Activated CD4-positive, alpha-beta T cell treated with anti-CD3 and anti-CD28 coated beads for 1 hour (primary cell): ENCODE results near the gene FOXD4L4.
"Not testable (repeated sequence)": the region's sequence is repeated elsewhere in the genome, so short reads cannot be mapped to it uniquely, and the experiment has no call there.

Experiments used
- DNase-seq: peaks from one replicate; pipeline ENCODE4 v3.0.0-alpha.2; 2020

Gene FOXD4L4

DNA sequence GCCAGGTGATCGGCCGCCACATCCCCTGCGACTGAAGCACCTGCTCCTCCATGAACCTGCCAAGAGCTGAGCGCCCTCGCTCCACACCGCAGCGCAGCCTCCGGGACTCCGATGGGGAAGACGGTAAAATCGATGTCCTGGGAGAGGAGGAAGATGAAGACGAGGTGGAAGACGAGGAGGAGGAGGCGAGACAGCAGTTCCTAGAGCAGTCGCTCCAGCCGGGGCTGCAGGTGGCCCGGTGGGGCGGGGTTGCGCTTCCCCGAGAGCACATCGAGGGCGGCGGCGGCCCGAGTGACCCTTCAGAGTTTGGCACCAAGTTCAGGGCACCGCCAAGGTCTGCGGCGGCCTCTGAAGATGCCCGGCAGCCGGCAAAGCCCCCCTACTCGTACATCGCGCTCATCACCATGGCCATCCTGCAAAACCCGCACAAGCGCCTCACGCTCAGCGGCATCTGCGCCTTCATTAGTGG, at the start of gene FOXD4L4:
Gene FOXD4L4, plus strand, starts transcription at position 51 of the 469 bp plus-strand sequence. Its CDS starts 0 bp downstream, at position 51.
- not testable (repeated sequence) for DNase-seq

DNA sequence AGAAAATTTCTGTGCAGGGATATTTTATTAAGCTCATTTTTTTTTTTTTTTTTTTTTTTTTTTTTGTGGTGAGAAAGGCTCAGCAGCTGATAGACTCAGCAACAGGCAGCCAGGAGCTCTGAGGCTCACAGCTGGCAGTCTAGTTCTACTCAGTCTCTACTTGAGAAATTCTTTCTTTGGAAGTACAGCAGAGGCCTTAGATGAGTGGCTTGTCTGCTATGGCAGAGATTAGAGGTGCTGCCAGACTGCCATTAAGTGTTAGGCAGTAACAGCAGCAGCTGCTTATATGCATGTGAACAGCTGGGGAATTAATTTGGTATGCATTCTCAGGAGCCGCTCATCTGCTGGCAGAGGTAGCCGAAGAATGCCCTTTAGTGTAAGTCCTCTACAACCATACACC, 33.4 kb upstream of the FOXD4L4 start:
- not testable (repeated sequence) for DNase-seq

DNA sequence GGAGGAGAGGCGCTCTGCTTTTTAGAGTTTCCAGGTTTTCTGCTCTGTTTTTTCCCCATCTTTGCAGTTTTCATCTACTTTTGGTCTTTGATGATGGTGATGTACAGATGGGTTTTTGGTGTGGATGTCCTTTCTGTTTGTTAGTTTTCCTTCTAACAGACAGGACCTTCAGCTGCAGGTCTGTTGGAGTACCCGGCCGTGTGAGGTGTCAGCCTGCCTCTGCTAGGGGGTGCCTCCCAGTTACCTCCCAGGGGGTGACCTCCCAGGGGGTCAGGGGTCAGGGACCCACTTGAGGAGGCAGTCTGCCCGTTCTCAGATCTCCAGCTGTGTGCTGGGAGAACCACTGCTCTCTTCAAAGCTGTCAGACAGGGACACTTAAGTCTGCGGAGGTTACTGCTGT, 22.5 kb upstream of the FOXD4L4 start:
- not testable (repeated sequence) for DNase-seq

DNA sequence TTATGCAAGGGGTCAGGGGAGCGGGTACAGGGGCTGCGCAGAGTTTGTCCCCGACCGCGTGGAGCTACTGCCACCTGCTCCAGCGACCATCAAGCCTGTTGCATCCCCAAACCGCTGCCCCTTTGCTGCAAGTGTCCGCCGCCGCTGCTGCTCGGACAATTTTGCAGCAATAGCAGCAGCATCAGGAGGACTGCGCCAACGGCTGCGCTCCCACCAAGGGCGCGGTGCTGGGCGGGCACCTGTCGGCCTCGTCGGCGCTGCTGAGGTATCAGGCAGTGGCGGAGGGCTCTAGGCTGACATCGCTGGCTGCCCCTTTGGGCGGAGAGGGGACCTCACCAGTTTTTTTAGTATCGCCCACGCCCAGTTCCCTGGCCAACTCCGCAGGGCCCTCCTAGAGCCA, 1.2 kb downstream of the FOXD4L4 start:
- DNase-seq: not testable (repeated sequence)
